SK-N-SH (cell line): Measurements from ENCODE around the gene PIF1. TPM values are rescaled to one million over a fixed set of nuclear protein-coding genes. Genes with fewer than 3 reads are reported as not detected.

Source experiments
- CTCF ChIA-PET: fragments of 300-600, 350-600 bp; formaldehyde crosslinking; extraction: SDS; loops from one replicate; lab custom pipeline; 2021; lab: Yijun Ruan, JAX
- POLR2A ChIA-PET: fragments of 350-600 bp; sonication (Branson Sonifier 250); formaldehyde crosslinking; extraction: SDS; loops from one replicate; lab custom pipeline; 2020; ENCODE audit warnings: antibody characterized with exemption, inconsistent platforms; lab: Yijun Ruan, JAX
- DNase-seq: peaks from one replicate; pipeline ENCODE4 v3.0.0; 2012
- H2AFZ ChIP-seq: fragments of 200-600 bp; sonication (generic); 2 replicates; pipeline ENCODE4 v1.8.1; 2016; ENCODE audit warnings: antibody characterized with exemption, mild to moderate bottlenecking, low read depth
- H3F3A ChIP-seq: fragments of 200-600 bp; sonication (generic); replicated peaks from 2 replicates; pipeline ENCODE3; 2016; ENCODE audit warnings: antibody characterized with exemption, mild to moderate bottlenecking; ENCODE audit not compliant: insufficient read depth
- H3K27ac ChIP-seq, 2 experiments: fragments of 200-500 bp in 1 of 2; fragments of 200-600 bp in 1 of 2; sonication (Bioruptor generic) in 1 of 2; sonication (generic), shearing (Covaris generic) in 1 of 2; 2 replicates each; pipeline versions ENCODE4 v1.5.1 to v1.6.1; 2014 to 2016; ENCODE audit warnings: low read depth in 2 of 2, inconsistent platforms in 1 of 2, low read length in 1 of 2, mild to moderate bottlenecking in 1 of 2, mixed read lengths in 1 of 2
- H3K27me3 ChIP-seq: fragments of 200-600 bp; sonication (generic), shearing (Covaris generic); 2 replicates; pipeline ENCODE4 v1.6.1; 2016; ENCODE audit warnings: mixed run types; ENCODE audit not compliant: insufficient read depth
- H3K36me3 ChIP-seq, 2 experiments: fragments of 200-500 bp in 1 of 2; fragments of 200-600 bp in 1 of 2; sonication (Bioruptor generic) in 1 of 2; sonication (generic) in 1 of 2; replicated peaks in 1 of 2; 2 replicates each; pipeline versions ENCODE3 to v1.5.1; 2014 to 2016; ENCODE audit warnings: low read length in 1 of 2, mild to moderate bottlenecking in 1 of 2; ENCODE audit not compliant: insufficient read depth in 2 of 2, control insufficient read depth in 1 of 2
- H3K4me1 ChIP-seq, 2 experiments: fragments of 200-500 bp in 1 of 2; fragments of 200-600 bp in 1 of 2; sonication (Bioruptor generic) in 1 of 2; sonication (generic), shearing (Covaris generic) in 1 of 2; 2 replicates each; pipeline versions ENCODE4 v1.5.1 to v1.6.1; 2014 to 2016; ENCODE audit warnings: low read depth in 1 of 2, low read length in 1 of 2, mixed run types in 1 of 2; ENCODE audit not compliant: insufficient read depth in 2 of 2, control insufficient read depth in 1 of 2
- H3K4me2 ChIP-seq: fragments of 200-600 bp; sonication (generic), shearing (Covaris generic); 2 replicates; pipeline ENCODE4 v1.6.1; 2017; ENCODE audit warnings: mixed run types
- H3K4me3 ChIP-seq, 2 experiments: fragments of 200-500 bp in 1 of 2; fragments of 200-600 bp in 1 of 2; sonication (Bioruptor generic) in 1 of 2; sonication (generic), shearing (Covaris generic) in 1 of 2; 2 replicates each; pipeline versions ENCODE4 v1.5.1 to v1.8.1; 2014 to 2016; ENCODE audit warnings: low read depth in 2 of 2, inconsistent platforms in 1 of 2, low read length in 1 of 2, mild to moderate bottlenecking in 1 of 2, mixed read lengths in 1 of 2, moderate library complexity in 1 of 2
- H3K79me2 ChIP-seq: fragments of 200-600 bp; sonication (generic); 2 replicates; pipeline ENCODE4 v1.8.1; 2017; ENCODE audit warnings: mild to moderate bottlenecking; ENCODE audit not compliant: insufficient read depth
- H3K9ac ChIP-seq: fragments of 200-600 bp; sonication (generic); 2 replicates; pipeline ENCODE4 v1.6.1; 2017; ENCODE audit warnings: mixed run types
- H3K9me2 ChIP-seq: fragments of 200-600 bp; sonication (generic); 2 replicates; pipeline ENCODE4 v1.6.1; 2017; ENCODE audit warnings: mixed run types
- H3K9me3 ChIP-seq: fragments of 200-600 bp; sonication (generic); 2 replicates; pipeline ENCODE4 v1.6.1; 2017; ENCODE audit warnings: mixed run types, mild to moderate bottlenecking, moderate library complexity
- H4K20me1 ChIP-seq: fragments of 200-600 bp; sonication (generic); 2 replicates; pipeline ENCODE4 v1.6.1; 2017; ENCODE audit warnings: mild to moderate bottlenecking, mixed run types; ENCODE audit not compliant: insufficient read depth
- CHD2 ChIP-seq: fragments of 150-350 bp; IDR thresholded peaks from 2 replicates; pipeline ENCODE4 v1.6.1; 2018; ENCODE audit warnings: low read length; ENCODE audit not compliant: partially characterized antibody
- EZH2phosphoT487 ChIP-seq: fragments of 200-600 bp; sonication (generic); IDR thresholded peaks from 2 replicates; pipeline ENCODE4 v1.6.1; 2017; ENCODE audit warnings: low read depth, mixed run types, mild to moderate bottlenecking, antibody characterized with exemption, moderate library complexity, borderline replicate concordance
- FOSL2 ChIP-seq: IDR thresholded peaks from 2 replicates; pipeline ENCODE4 v1.4.0; 2012; ENCODE audit warnings: low read depth, mild to moderate bottlenecking, moderate library complexity, borderline replicate concordance
- FOXM1 ChIP-seq: IDR thresholded peaks from 2 replicates; pipeline ENCODE4 v1.4.0; 2012; ENCODE audit warnings: low read depth, mild to moderate bottlenecking
- IRF3 ChIP-seq: fragments of 150-350 bp; IDR thresholded peaks from 2 replicates; pipeline ENCODE4 v1.6.1; 2016; ENCODE audit warnings: mild to moderate bottlenecking, low read depth, low read length
- JUND ChIP-seq: IDR thresholded peaks from 2 replicates; pipeline ENCODE4 v1.4.0; 2012
- MEF2A ChIP-seq: IDR thresholded peaks from 2 replicates; pipeline ENCODE4 v1.4.0; 2012; ENCODE audit warnings: low read depth, borderline replicate concordance
- POLR2AphosphoS5 ChIP-seq: IDR thresholded peaks from 2 replicates; pipeline ENCODE4 v1.6.1; 2012; ENCODE audit warnings: low read depth, low read length
- RCOR1 ChIP-seq: fragments of 150-350 bp; IDR thresholded peaks from 2 replicates; pipeline ENCODE4 v1.6.1; 2017; ENCODE audit warnings: antibody characterized with exemption, low read length
- REST ChIP-seq: IDR thresholded peaks from 2 replicates; pipeline ENCODE4 v1.6.1; 2012; ENCODE audit warnings: mild to moderate bottlenecking, low read depth, low read length, moderate library complexity
- SMC3 ChIP-seq: IDR thresholded peaks from 2 replicates; pipeline ENCODE4 v1.6.1; 2012; ENCODE audit warnings: low read depth, low read length, improper control_type of control experiment
- TAF1 ChIP-seq: IDR thresholded peaks from 2 replicates; pipeline ENCODE4 v1.6.1; 2012; ENCODE audit warnings: low read depth, mild to moderate bottlenecking, low read length, moderate library complexity, borderline replicate concordance
- YY1 ChIP-seq: IDR thresholded peaks from 2 replicates; pipeline ENCODE4 v1.4.0; 2012; ENCODE audit warnings: low read depth, mild to moderate bottlenecking
- ZBTB33 ChIP-seq: IDR thresholded peaks from 2 replicates; pipeline ENCODE4 v1.4.0; 2012; ENCODE audit warnings: low read depth, borderline replicate concordance
- WGBS: methylation state at CpG from one replicate; pipeline ENCODE4 v1.1.6; 2017; ENCODE audit warnings: low lambda C conversion rate; 5-methylcytosine and 5-hydroxymethylcytosine counted together
- polyA plus RNA-seq, 3 experiments: library from polyadenylated mRNA; depleted of rRNA; stranded (reverse); fragments of >200 nt; gene quantifications; 2 replicates each; pipeline ENCODE4 v1.2.3, GENCODE V29; 2012
- TF ChIP-seq, protein P1 (sequence below): IDR thresholded peaks from 2 replicates; pipeline ENCODE4 v1.4.0; 2012; ENCODE audit warnings: low read depth

The PIF1 gene
- polyA plus RNA-seq, 1 of the 3 experiments (the other 2 are of a cell fraction): 12.4 TPM

GRCh38 chr15:64854041-64854440 is 28.6 kb upstream of the PIF1 start:
- 51% methylated on average over 4 of the region's 4 CpGs for WGBS
- CTCF ChIA-PET: no interaction called here
- peaks cover 7% of the 10 kb centered on the region for H3F3A ChIP-seq

DNA sequence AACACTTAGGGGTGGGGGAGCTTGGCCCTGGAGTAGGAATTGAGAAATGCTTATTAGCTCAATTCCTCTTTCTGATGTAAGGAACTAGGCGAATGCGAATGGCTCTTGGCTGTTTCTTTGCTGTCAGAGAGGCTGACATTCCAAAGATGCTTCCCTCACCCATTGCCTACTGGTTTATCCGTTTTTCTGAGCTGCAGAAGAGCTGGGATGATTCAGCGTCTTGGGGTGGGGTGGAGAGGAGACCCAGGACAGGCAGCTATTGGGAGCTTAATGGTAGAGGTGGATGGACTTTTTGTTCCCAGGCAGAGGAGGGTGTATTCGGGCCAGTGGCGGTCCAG is 26.0 kb upstream of the PIF1 start:
- no peak for DNase-seq
- WGBS: 59% methylated on average over 6 of the region's 6 CpGs
- Histone ChIP-seq H3K4me1 (peaks cover 23 to 25% of the 10 kb centered on the region in 2 experiments; a peak in 2 of 4 replicates), H3K27me3 (no peaks in the 10 kb centered on the region), H3K9me3 (no peaks in the 10 kb centered on the region), H3K9me2 (no peaks in the 10 kb centered on the region), H3K9ac (no peak overlapping the region), H3K27ac (peak overlapping the region; percentile 47 to 53; a peak in 3 of 4 replicates), H3K4me3 (no peak overlapping the region), H3K36me3 (peaks cover 0 to 5% of the 10 kb centered on the region in 2 experiments), H3K79me2 (peaks cover 39% of the 10 kb centered on the region), H2AFZ (no peak overlapping the region), H3K4me2 (0 out of 2 replicates have a peak overlapping the region, but pooled peaks have one; percentile 4), H4K20me1 (no peaks in the 10 kb centered on the region), H3F3A (peaks cover 7% of the 10 kb centered on the region)
- POLR2A ChIA-PET: interaction anchor here (0.6 kb wide), 1 partner anchor 16 kb away, joined by 3 read pairs; no protein-coding TSS in a partner anchor
- CTCF ChIA-PET: interaction anchor here (0.9 to 1.4 kb wide), 2 partner anchors 10 kb away, joined by 3 to 4 read pairs; no protein-coding TSS in a partner anchor
- TF ChIP-seq POLR2AphosphoS5: peak; percentile 21; the same call in 1 of the 2 replicates
- TF ChIP-seq REST: no peak
- no peak; the same call in 1 of the 2 replicates for TF ChIP-seq JUND
- TF ChIP-seq RCOR1: no peak
- no peak for TF ChIP-seq MEF2A
- TF ChIP-seq, protein P1, sequence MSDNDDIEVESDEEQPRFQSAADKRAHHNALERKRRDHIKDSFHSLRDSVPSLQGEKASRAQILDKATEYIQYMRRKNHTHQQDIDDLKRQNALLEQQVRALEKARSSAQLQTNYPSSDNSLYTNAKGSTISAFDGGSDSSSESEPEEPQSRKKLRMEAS: 0 out of 2 replicates have a peak, but pooled peaks have one; percentile 25
- no peak for TF ChIP-seq EZH2phosphoT487
- no peak for TF ChIP-seq YY1
- no peak for TF ChIP-seq SMC3
- TF ChIP-seq FOSL2: peak; percentile 78; the same call in 1 of the 2 replicates
- TF ChIP-seq TAF1: no peak

More at GRCh38 chr15:64854041-64854440, 28.6 kb upstream of the PIF1 start:
- H3K4me1 ChIP-seq: peaks cover 39 to 43% of the 10 kb centered on the region in 2 experiments; a peak in 3 of 4 replicates
- H3K9me2 ChIP-seq: no peaks in the 10 kb centered on the region
- peaks cover 20% of the 10 kb centered on the region for H3K79me2 ChIP-seq
- H3K4me3 ChIP-seq: no peak overlapping the region
- H3K9ac ChIP-seq: no peak overlapping the region
- H4K20me1 ChIP-seq: no peaks in the 10 kb centered on the region
- peaks cover 0 to 5% of the 10 kb centered on the region in 2 experiments for H3K36me3 ChIP-seq
- peak overlapping the region; percentile 26; the same call in 1 of the 2 replicates for H3K4me2 ChIP-seq
- no peak overlapping the region for H2AFZ ChIP-seq
- TF ChIP-seq IRF3 (no peak), ZBTB33 (no peak), CHD2 (no peak), FOXM1 (no peak), YY1 (no peak), SMC3 (no peak)
- TF ChIP-seq, protein P1: no peak
- peak overlapping the region in 1 of 2 experiments; percentile 76; a peak in 3 of 4 replicates for H3K27ac ChIP-seq
- POLR2A ChIA-PET: interaction anchor here (1.4 to 2.3 kb wide), 2 partner anchors 11 to 28 kb away, joined by 4 to 7 read pairs; no protein-coding TSS in a partner anchor
- DNase-seq: no peak
- no peaks in the 10 kb centered on the region for H3K9me3 ChIP-seq
- no peaks in the 10 kb centered on the region for H3K27me3 ChIP-seq
